ENCODE data around the gene MINDY4.

The MINDY4 gene

DNA sequence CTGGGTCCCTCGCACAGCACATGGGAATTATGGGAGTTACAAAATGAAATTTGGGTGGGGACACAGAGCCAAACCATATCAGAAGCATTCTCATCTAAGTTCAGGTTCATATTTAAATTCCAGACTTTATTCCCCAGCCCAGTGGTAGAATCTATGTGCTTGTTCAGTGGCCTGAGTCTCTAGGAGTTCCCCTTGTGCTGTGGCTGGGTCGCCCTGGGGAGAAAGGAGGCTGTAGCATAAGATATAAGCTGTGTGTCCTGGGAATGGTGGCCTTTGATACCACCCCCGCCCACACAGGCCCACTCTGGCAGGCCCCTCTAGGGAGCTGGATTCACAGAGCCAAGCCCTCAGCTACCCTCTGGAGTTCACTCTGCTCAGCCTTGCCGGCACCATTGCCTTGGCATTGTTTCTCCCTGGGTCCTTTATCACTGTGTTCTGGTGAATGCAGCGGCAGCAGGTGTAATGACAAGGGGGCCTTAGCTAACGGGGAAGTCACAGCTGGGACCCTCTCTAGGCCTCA, 64.2 kb downstream of the MINDY4 start:
- no peak for FAIRE-seq
- no peak for DNase-seq (ENCODE audit: insufficient read length, low spot score)
- no peak for TF ChIP-seq POLR2A (IDR thresholded peaks at IDR 0.05; ENCODE audit: low read depth, low read length)

DNA sequence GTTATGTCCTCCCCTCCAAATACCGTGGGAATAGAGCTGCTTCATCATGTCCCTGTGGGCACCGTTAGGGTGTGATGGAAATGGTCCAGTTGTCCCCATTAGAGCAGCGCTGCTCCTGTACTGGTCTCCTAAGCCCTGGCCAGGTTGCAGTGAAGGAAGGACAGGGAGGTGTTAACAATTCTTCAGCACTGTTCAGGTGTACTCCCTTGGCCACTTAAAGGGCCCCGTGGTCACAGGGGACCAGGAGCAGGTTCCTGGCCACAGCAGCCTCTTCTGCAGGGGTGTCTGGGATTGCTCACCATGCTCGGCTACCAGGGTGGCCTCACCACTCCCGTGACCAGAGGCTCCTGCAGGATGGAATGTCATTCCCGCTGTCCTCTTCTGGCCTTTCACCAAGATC, 65.8 kb downstream of the MINDY4 start:
- no peak for DNase-seq (ENCODE audit: insufficient read length, low spot score)
- FAIRE-seq: no peak
- no peak for TF ChIP-seq POLR2A (IDR thresholded peaks at IDR 0.05; ENCODE audit: low read depth, low read length)

DNA sequence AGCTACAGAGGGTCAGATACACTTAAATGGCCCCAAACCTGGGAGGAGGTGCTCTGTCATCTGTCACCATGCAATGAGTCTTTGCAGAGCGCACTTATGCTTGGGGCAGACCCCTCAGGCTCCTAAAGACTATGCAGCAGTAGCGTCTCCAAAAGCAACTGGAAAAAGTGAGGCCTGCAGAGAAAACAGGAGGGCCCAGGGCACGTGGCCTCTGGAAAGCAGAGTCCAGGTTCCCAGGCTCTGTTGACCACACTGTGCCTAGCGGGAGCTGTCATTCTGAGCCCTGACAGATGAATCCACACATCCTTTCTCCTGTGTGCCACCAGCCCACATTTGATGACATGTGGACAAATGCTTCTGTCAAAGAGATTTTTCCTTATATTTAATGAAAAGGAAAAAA, 66.4 kb downstream of the MINDY4 start:
- FAIRE-seq (no peak), DNase-seq (ENCODE audit: insufficient read length, low spot score) (no peak)
- no peak for TF ChIP-seq POLR2A (IDR thresholded peaks at IDR 0.05; ENCODE audit: low read depth, low read length)

DNA sequence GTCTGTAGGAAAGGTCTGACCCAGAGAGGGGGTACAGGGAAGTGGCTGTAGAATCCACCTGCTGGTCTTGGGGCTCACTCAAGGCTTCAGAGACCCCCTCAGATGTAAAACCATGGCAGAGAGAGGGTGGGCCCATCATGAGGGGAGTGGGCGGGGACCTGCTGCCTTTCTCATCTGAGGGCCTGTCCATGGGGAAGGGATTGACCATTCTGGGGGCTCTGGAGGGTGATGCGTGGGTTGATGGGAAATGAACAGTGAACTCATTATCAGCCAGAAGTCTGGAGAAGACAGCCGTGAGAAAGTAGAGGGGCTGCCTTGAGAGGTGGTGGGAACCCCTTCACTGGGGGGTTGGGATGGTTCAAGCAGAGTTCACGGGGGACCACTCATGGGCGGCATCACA, 66.8 kb downstream of the MINDY4 start:
- DNase-seq (ENCODE audit: insufficient read length, low spot score) (no peak), FAIRE-seq (no peak)
- TF ChIP-seq POLR2A (IDR thresholded peaks at IDR 0.05; ENCODE audit: low read depth, low read length): no peak

DNA sequence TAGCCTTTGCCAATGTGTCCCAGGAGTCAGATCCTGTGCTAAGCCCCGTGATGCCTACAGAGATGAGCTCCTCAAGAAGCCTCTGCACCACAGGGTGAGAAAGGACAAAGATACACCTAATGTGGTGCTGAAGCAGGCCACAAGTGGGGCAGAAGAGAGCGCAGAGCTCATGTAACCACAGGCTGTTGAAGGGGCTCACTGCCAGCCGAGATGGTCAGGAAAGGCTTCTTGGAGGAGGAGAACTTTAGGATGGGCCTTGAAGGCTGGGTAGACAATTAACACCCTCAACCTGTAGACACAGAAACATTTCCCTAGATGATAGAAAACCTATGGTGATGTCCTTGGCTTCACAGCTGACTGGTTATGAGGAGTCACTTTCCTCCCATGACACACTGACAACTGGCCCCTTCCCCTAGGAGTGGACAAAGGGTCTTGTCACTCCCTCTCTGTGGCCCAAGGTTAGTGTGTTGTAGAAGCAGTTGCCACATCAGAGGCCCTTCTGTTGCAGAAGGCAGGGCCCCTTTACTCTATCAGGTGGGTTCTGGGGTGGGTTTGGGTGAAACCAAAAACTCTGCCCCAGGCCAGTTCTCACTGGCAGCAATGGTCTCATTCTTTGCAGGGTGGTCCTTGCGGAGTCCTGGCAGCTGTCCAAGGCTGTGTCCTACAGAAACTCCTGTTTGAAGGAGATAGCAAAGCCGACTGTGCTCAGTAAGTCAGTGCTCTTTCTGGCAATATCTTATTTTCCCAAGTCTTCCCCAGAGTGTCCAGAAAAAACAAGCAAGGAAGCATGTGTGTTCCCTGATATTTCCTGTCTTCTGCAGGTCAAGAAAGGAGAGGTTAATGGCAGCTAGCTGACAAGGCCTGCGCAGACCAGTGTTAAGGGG, 69.2 kb downstream of the MINDY4 start:
- TF ChIP-seq POLR2A (IDR thresholded peaks at IDR 0.05; ENCODE audit: low read depth, low read length): no peak
- FAIRE-seq (no peak), DNase-seq (ENCODE audit: insufficient read length, low spot score) (no peak)

DNA sequence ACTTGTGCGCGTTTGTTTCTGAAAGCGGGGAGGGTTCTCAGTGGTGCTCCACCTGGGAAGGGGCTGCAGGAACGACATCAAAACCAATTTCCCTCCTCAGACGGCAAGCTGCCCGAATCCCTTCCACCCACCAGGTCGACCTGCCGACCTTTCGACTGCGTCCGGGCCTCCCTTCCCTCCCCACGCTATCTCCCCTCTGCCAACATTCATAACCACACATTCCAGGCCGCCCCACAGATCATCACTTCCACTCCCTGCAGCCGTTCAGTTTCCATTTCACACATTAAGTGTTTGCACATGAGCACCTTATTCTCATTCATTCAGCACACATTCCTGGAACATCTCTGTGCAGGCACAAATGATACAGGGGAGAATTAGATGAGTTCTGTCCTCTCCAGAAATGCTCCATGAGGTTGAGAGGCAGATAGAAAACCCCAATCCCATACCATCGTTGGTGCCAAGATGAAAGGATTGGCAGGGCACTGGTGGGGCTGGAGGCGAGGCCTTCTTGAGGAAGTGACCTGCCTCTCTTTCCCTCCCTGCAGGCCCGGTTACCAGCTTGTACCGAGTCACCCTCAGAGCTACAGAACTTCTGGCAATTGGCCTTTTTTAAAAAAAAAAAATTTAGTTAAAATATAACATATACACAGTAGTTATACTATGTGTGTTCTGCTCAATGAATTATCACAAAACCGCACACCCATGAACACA, 70.0 kb downstream of the MINDY4 start:
- DNase-seq (ENCODE audit: insufficient read length, low spot score): no peak
- no peak for FAIRE-seq
- no peak for TF ChIP-seq POLR2A (IDR thresholded peaks at IDR 0.05; ENCODE audit: low read depth, low read length)

DNA sequence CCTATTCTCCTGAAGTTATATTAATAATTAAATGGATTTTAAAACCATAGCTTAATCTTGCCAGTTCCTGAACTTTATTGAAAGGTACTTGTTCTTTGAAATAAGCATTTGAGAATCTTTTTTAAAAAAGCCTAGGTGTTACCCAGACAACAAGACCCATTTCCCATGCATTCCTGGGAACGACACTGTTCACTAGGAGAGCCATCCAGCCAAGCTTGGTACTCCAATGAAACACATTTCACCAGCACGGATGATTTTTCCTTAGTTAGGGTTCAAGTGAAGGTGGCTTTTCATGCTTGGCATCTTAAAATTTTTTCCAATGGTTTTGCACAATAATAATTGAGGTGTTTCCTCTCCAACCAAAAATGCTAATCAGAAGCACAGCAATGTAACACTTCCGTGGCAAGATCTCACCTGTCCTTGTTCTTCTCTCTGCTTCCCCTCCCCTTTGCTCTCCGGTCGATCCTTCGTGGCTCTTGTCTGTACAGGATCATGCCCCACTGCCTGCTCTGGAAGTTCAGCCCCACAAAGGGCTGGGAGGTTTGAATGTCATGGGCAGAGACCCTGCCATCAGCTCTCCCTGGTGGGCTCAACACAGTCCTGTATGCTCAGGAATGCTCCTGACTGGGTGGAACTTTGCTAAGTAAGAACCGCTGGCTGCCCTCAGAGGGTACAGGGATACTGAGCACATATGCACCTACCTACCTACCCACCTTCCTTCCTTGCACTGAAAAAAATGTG, 70.8 kb downstream of the MINDY4 start:
- DNase-seq (ENCODE audit: insufficient read length, low spot score) (no peak), FAIRE-seq (no peak)
- TF ChIP-seq POLR2A (IDR thresholded peaks at IDR 0.05; ENCODE audit: low read depth, low read length): no peak

DNA sequence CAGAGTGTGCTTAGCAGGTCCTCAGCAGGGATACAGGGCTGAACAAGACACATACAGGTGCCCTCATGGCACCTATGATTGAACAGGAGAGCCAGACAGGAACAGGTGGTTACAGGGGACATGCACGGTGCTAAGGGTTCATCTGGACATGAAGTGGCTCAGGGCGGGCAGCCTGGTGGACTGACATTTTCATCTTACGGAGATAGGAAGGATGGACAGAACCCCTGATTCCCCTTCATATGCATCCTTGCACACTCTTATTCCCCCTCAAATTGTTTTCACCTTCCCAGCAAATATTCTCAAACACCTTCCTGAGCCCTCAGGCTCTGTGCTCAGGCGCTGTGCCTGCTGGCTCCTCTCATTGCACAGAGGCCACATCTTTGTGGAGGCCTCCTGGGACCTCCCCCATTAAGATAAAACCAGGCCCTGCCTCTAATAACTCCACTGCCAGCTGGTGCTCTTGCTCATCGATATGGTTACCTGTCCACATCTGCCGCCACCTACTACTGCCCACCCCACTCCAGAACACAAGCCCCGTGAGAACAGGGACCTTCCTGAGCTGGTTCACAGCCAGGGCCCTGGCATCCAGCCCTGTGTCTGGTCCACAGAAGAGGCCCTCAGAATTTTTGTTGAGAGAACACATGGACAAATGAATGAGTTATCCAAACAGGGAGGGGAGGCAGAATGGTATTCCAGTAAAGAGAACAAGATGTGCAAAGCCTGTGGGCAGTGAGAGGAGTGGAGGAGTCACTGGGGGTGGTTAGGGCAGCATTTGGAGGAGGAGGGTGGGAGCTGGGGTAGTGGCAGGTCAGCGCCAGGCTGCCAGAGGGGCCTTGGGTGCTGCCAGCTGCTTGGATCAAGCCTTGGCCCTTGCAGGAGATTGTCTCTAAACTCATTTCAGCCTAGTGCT, 71.6 kb downstream of the MINDY4 start:
- no peak for TF ChIP-seq POLR2A (IDR thresholded peaks at IDR 0.05; ENCODE audit: low read depth, low read length)
- no peak for FAIRE-seq
- DNase-seq (ENCODE audit: insufficient read length, low spot score): no peak

DNA sequence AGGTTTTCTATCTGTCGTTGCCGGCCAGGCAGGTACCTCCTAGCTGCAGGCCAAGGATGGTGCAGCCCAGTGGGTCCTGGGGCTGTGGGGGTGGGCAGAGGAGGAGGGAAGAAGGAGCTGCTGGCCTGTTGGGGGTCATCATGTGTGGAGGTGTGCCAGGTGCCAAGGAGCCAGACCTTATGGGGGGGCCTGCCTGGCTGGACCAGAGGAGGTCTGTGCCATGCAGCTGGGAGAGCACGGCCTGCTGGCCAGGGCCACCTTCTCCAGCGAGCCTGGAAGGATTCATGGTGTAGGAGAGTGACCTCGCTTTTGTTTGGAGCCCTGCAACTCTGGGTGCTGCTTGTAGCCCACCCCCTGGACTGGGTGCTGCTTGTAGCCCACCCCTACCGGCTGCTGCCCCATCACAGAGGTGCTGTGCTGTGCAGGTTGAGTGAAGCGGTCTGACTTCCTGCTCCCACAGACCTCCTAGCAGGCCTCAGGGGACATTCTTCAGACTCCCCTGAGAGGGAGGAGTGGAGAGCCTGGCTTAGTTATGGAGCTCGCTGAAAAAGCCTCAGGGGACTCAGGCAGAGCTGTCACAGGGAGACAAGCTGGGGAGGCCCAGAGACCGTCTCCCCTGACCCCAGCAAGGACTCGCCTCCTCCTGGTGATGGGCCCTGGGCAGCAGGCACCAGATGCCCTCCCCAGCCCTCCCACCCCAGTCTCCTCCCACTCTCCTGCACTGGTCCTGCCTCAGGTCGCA, 72.7 kb downstream of the MINDY4 start:
- DNase-seq (ENCODE audit: insufficient read length, low spot score) (no peak), FAIRE-seq (no peak)
- no peak for TF ChIP-seq POLR2A (IDR thresholded peaks at IDR 0.05; ENCODE audit: low read depth, low read length)

DNA sequence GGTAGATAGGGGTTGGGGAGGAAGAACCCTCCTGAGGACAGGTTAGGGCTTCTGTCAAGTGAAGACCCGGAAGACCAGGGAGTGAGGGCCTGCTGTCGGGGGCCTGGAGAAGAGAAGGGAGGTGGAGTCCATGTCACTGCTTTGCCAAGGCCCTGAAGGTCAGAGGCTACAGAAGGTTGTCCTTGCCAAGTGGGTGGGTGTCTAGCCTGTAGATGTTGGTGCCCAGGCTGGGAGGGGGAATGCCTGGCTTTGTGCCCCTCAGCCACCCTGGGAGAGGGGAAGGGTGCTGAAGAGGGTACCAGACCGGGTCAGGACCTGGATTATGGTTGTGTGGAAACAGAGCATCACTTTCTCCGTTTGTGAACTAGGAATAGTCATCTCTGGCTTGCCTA, 73.3 kb downstream of the MINDY4 start:
- no peak for FAIRE-seq
- no peak for DNase-seq (ENCODE audit: insufficient read length, low spot score)
- TF ChIP-seq POLR2A (IDR thresholded peaks at IDR 0.05; ENCODE audit: low read depth, low read length): no peak

DNA sequence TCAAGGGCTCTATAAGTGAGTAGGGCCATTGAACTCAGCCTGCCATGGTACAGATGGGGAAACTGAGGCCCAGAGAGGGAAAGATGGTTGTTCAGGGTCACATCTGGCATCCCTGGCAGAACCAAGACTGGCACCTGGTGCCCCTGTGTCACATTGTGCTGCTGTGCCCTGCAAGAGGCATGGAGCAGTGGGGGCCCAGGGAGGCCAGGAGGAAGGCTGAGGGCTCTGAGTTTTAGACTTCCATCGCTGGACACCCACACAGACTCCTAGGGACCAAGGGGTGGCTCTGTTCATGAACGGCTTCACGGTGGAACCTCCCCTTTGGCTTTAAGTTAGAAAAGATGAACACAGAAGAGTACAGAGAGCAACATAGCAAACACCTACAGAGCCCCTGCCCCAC, 73.7 kb downstream of the MINDY4 start:
- no peak for DNase-seq (ENCODE audit: insufficient read length, low spot score)
- TF ChIP-seq POLR2A (IDR thresholded peaks at IDR 0.05; ENCODE audit: low read depth, low read length): no peak
- FAIRE-seq: no peak

DNA sequence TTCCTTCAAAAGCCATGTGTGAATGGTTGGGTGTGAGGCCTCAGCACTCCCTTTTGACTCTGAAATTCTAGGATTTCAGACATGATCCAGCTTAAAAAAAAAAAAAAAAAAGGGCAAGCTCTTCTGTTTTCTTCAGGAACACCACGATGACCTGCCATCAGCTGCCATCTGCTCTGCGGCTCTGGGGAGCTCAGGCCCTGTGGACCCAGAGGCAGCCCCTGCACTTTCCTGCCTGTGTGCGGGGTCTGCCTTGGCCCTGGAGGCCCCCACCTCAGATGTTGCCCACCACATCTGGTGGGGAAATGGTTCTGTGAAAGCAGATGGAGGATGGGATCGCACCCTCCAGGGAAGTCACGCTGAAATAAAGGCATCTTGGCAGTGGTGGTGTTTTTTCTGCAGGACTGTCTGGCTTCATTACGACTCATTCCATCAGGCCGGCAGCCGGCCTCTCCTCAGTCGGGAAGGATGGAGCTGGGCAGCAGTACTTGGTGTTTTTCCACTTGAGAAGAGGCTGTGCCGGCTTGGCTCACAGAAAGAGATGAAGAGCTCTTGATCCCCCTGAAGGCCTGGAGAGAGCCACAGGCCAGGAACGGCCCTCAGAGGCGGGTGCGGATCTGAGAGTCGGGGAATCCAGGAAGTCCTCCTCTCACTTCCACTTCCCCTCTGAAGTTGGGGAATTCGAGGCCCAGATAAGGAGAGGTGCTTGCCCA, 74.4 kb downstream of the MINDY4 start:
- FAIRE-seq (no peak), DNase-seq (ENCODE audit: insufficient read length, low spot score) (peak; percentile 77)
- TF ChIP-seq POLR2A (IDR thresholded peaks at IDR 0.05; ENCODE audit: low read depth, low read length): no peak

Measured in H54 (cell line).